ENCODE data around the gene PAPOLA.
"Not testable (repeated sequence)": the region's sequence is repeated elsewhere in the genome, so short reads cannot be mapped to it uniquely, and the experiment has no call there.

Gene PAPOLA

DNA sequence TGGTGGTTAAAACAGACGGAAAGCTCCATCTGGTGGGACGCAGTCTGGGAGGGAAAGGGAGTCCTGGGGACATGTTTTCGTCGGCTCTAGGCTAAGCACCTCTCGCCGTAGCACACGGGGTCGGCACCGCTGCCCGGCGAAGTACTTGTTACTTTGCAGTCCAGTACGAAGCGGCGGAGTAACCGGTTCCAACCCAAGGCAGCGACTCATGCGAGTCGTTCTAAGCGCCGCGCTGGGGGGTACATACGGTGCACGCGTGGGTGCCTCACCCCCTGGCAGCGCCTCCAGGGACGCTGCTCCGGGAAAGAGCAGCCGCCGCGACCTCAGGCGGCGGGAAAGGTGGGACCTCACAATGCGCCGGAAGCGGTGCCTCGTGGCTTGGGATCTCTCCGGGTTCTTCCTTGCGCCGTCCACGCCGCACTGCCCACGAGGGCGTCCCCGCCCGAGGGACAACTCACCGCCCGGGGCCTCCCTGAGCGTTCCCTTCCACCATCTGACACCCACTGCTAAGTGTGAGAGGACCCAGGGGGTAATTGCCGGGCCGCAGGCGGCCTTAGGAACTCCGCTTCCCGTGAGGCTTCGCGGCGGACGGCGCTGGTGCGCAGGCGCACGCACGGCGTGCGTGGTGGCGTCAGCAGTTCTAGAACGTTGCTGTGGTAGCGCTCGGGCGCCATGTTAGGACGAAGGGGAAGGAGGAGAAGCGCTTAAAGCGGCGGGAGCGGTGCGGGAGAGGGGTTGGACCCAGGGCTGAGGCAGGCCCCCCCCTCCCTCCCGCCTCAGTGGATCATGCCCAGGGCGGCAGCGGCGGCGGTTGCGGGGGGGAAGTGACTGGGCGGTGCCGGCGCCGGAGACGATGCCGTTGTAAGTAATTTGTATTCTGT is at the start of gene PAPOLA:
TSS of gene PAPOLA (plus strand) at position 643 of the 881 bp plus-strand sequence. CDS start at position 854, 211 bp downstream.
- DNase-seq (ENCODE audit: extremely low read depth in 1 of 2, low read depth in 1 of 2) = peak; percentile 85 to 91

DNA sequence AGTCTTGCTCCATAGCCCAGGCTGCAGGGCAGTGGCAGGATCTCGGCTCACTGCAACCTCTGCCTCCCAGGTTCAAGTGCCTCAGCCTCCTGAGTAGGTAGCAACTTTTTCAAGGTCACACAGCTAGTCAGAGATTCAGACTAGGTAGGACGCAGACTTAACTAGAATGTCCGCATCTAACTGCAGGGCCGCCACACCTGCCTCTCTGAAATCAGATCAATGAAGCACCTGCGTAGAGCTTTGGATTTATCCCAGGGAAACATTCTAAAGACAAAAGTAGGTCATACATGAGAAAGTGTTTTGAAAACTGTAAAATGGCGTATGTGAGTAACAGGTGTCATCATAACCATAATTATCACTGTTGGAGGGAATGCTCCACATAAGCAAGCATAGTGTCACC is 49.5 kb upstream of the PAPOLA start:
- no peak for DNase-seq (ENCODE audit: extremely low read depth in 1 of 2, low read depth in 1 of 2)

DNA sequence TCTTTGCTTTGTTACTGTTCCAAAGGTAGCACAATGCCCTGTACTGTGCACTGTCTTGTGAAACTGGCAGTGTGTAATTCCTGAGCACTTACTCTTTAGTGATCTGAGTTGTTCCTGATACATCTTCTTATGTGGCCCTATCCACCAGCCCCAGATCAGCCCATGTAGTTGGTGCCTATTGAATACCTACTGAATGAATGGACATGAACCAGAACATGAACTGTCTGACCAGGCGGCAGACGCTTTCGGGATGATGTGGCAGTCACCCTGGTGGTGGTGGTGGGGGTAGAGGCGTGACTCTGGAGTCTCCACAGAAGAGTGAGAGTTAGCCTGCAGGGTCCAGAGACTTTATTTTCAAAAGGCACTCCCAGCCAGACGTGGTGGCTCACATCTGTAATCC is 46.6 kb upstream of the PAPOLA start:
- no peak for DNase-seq (ENCODE audit: extremely low read depth in 1 of 2, low read depth in 1 of 2)

DNA sequence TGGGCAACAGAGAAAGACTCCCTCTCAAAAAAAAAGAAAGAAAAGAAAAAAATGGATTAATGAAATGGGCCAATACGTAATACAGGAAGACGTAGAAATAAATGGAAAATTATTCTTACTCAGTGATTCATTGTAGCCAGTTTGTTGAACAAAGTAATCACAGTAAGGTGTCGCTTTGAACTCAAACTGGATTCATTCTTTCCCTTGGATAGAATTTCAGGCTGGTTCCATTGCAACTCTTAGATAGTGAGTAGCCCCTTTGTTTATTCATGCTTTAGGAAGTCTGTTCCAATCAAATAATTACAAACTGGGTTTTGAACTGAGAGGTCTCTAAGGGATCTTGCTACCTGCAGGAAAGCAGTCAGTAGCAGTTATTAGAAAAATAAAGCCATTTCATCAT is 42.3 kb upstream of the PAPOLA start:
- no peak for DNase-seq (ENCODE audit: extremely low read depth in 1 of 2, low read depth in 1 of 2)

DNA sequence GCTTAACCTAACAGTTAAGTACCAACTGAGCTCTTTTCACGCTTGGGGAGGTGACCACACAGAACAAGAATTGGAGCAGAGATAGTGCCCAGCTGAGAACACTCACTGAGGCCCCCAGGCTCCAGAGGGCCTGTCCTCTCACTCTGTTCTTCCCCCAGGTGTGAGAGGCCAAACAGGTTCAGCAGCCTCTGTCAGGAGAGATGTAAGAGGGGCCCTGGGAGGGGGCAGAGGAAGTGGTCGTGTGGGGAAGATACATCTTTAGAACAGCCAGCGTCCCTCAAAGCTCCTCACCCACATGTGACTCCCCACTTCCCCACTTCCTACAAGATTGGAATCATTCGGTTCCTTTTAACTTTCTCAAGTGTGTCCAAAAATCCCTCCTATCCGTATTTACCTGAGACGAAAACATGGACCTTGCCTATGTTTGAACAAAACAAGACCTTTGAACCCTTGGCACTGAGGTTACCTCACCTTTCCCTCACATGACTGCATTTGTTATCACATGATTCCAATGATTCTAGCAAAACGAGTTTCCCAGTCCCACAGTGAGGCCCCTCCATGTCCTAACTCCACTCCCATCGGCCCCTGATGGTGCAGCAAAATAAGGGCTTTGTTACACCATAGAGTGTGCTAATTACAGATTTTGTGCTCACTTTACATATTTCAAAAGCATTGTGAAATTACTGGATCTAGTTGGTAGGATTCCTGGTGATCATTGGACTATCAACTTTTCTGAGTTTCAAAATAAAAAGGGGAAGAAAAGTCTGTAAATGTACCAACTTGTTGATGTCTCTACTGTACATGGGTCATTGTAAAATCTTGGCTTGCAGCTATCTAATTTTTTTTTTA is 40.0 kb upstream of the PAPOLA start:
- DNase-seq (ENCODE audit: extremely low read depth in 1 of 2, low read depth in 1 of 2) = no peak

DNA sequence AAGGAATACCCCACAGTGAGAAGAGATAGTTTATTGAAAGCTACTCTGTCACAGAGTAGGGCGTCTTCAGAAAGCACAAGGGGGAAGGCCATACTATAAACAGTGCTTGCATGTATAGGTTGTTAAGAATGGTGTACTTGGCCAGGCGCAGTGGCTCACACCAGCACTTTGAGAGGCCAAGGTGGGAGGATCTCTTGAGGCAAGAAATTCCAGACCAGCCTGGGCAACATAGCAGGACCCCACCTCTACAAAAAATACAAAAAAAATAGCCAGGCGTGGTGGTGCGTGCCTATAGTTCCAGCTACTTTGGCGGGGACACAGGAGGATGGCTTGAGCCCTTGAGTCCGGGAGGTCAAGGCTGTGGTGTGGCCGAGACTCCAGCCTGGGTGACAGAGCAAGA is 38.0 kb upstream of the PAPOLA start:
- no peak for DNase-seq (ENCODE audit: extremely low read depth in 1 of 2, low read depth in 1 of 2)

DNA sequence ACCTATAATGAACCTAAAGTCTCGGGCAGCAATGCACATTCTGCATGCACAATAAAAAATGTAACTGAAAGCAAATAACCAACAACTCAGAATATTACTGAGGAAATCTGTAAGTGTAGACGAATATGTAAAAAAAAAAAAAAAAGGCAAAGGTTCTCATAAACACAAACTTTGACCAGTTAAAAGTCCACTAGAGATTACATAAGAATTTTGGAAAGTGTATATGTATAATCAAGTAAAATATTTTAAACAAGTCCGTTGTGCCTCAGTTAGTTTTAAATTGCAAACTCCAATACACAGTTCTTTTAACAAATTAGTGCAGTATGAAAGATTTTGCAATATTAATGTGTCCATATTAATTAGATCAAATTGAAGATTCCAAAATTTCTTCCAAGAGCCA is 35.3 kb upstream of the PAPOLA start:
- DNase-seq (ENCODE audit: extremely low read depth in 1 of 2, low read depth in 1 of 2) = no peak

DNA sequence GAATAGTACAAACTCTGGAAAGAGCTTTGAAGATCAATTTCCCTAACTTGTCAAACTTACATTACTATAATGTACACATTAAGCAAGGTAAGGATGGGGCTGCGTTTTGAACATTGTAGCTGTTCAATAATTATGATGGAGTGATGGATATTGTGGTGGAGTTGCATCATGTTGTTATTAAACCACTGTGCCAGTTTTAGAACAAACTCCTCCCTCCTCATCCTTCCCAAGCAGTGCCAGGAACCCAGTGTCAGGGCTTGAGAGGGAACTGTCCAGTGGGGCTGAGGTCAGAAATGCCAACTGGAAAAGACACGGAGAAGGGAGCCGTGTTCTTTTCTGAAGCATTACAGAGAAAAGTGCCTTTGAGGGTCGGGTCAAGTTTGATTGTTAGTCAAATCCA is 31.9 kb upstream of the PAPOLA start:
- DNase-seq (ENCODE audit: extremely low read depth in 1 of 2, low read depth in 1 of 2) = no peak

DNA sequence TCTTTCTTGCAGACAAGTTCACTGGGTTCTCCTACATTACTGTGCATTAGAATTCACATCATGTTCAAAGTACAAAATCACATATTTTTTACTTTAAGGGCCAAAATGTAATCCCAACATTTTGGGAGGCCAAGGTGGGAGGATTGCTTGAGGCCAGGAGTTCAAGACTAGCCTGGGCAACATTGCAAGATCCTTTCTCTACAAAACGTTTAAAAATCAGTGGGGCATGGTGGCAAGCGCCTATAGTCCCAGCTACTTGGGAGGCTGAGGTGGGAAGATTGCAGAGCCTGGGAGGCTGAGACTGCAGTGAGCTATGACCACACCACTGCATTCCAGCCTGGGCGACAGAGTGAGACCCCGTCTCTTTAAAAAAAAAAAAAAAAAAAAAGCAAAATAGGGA is 31.2 kb upstream of the PAPOLA start:
- DNase-seq (ENCODE audit: extremely low read depth in 1 of 2, low read depth in 1 of 2) = not testable (repeated sequence)

DNA sequence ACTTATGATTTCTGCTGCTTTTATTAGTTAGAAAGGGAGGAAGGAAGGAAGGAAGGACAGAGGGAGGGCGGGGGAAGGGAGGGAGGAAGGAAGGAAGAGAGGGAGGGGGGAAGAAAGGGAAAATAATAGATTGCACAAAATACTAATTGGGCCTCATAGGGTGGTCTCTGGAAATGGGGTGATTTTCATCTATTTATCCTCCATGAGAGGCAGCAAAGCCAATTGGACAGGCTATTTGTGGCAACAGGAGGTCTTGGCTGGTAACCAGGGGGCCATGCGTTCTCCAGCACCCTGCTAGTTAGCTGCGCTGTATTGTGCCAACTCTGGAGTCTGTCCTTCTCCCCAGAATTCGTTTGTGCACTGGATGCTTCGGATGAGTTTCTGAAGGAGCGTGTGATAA is 24.1 kb upstream of the PAPOLA start:
- DNase-seq (ENCODE audit: extremely low read depth in 1 of 2, low read depth in 1 of 2) = no peak

DNA sequence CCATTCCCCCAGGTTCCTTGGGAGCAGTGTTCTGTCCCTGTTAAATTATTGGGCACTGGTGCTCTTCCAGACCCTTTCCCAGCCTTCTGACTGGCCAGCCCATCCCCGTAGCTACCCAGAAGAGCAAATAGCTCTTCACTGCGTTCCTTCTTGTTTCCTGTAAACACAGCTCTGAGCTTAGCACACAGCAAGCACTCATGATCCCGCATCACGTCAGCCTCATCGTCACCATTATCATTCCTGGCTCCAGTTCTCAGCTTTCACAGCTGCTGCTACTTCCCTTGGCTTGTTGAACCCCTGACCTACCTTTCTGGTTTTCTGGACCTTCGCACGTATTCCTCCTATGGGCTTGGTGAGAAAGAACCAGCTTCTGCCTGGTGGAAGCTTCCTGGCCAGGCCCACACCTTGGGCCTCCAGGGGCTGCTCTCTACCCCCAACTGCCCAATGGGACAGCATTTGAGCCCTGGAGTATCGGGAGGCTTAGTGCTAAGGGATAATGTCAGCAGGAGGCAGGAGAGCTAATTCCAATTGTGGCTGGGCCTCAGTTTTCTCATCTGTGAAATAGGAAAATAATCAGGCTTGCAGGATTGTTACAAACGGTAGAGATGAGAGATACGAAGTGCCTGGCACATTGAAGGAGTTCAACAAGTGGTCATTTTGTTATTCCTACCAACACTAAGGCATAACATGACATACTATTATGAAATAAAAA is 22.6 kb upstream of the PAPOLA start:
- DNase-seq (ENCODE audit: extremely low read depth in 1 of 2, low read depth in 1 of 2) = no peak

DNA sequence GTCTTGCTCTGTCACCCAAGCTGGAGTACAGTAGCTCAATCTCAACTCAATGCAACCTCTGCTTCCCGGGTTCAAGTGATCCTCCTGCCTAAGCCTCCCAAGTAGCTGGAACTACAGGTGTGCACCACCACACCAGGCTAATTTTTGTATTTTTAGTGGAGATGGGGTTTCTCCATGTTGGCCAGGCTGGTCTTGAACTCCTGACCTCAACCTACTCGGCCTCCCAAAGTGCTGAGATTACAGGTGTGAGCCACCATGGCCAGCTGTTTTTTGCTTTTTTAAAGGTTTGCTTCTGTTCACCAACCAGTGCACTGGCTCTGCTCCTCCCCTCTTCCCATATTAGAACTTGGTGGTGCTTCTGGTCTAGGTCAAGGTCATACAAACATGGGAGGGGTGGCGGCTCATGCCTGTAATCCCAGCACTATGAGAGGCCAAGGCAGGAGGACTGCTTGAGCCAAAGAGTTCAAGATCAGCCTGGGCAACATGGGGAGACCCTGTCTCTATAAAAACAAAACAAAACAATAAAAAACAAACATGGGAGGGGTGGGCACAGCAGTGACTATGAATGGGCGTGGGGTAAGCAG is 20.4 kb upstream of the PAPOLA start:
- no peak for DNase-seq (ENCODE audit: extremely low read depth in 1 of 2, low read depth in 1 of 2)

DNA sequence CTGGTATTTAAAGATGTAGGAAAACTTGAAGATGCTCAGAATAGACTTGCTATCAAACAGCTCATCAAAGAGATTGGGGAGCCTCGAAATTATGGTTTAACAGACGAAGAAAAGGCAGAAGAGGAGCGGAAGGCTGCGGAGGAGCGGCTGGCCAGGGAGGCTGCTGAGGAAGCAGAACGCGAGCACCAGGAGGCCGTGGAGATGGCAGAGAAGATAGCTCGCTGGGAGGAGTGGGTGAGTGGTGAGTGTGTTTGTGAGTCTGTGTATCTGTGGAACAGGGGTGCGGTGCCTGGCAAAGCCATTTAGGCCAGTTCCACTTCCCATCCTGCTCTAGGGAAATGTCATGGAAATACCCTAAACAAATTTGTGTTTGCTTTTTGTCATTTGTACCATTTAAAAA is 19.2 kb upstream of the PAPOLA start:
- DNase-seq (ENCODE audit: extremely low read depth in 1 of 2, low read depth in 1 of 2) = no peak

DNA sequence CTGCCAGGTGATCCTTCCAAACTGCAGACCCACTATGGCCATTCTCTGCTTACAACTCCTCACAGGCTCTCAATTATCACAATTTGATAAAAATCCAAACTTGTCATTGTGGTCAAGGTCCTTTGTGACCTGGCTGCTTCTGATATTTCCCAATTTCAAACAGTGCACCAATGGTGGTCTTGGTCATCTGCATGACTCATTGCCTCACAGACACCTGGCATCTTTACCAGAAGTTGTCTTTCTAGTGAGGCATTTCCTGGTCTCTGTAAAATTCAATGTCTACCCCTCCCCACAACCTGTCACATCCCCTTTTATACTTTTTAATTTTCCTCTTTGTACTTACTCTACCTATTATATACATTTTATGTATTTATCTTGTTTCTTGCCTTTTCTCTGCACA is 17.8 kb upstream of the PAPOLA start:
- no peak for DNase-seq (ENCODE audit: extremely low read depth in 1 of 2, low read depth in 1 of 2)

DNA sequence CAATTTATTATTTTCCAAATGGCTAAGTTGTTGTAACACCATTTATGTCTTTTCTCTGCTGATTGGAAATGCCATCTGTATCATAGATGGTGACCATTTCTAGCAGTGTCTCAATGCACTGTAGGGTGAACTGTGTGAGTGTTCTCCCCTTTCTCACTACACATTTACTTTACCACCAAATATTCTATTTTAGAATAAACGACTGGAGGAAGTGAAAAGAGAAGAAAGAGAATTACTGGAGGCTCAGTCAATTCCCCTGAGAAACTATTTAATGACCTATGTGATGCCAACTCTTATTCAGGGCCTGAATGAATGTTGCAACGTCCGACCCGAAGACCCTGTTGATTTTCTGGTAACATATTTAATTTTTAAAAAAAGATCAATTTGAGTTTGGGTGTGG is 15.5 kb upstream of the PAPOLA start:
- DNase-seq (ENCODE audit: extremely low read depth in 1 of 2, low read depth in 1 of 2) = no peak

DNA sequence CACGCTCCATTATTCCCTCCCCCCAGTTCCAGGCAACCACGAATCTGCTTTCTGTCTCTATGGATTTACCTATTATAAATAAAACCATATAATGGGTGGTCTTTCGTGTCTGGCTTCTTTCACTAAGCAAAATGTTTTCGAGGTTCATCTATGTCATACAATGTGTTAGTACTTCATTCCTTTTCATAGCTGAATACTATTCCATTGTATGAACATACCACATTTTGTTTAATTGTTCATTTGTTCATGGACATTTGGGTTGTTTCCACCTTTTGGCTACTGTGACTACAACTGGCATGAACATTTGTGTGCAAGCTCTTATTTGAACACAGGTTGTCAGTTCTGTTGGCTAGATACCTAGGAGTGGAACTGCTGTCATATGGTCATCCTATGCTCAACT is 12.9 kb upstream of the PAPOLA start:
- DNase-seq (ENCODE audit: extremely low read depth in 1 of 2, low read depth in 1 of 2) = no peak

DNA sequence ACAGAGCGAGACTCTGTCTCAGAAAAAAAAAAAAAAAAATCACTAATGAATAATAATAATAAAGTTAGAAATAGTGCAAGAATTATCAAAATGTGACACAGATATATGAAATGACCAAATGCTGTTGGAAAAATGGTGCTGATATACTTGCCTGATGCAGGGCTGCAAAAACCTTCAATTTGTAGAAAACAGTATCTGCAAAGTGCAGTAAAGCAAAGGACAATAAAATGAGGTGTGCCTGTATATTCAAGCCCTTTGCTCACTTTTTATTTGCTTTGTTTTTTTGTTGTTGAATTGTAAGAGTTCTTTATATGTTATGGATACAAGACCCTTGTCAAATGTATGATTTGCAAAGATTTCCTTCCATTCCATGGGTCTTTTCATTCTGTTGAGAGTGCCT is 9.0 kb upstream of the PAPOLA start:
- no peak for DNase-seq (ENCODE audit: extremely low read depth in 1 of 2, low read depth in 1 of 2)

DNA sequence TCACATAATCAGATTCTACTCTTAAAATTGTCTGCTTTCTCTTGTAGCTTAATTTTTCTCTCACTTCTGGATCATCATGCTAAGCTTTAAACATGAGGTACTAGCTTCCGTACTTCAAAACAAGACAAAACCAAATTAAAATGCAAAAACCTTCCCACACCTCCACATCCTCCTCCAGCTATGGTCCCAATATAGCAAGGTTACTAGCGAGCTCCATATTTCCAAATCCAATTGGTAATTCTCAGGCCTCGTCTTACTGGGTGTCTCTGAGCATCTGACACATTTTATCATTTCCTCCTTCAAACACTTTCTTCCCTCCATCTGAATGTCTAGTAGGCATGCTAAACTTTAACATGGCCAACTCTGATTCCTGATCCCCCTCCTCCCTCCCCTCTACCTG is 7.9 kb upstream of the PAPOLA start:
- DNase-seq (ENCODE audit: extremely low read depth in 1 of 2, low read depth in 1 of 2) = no peak

DNA sequence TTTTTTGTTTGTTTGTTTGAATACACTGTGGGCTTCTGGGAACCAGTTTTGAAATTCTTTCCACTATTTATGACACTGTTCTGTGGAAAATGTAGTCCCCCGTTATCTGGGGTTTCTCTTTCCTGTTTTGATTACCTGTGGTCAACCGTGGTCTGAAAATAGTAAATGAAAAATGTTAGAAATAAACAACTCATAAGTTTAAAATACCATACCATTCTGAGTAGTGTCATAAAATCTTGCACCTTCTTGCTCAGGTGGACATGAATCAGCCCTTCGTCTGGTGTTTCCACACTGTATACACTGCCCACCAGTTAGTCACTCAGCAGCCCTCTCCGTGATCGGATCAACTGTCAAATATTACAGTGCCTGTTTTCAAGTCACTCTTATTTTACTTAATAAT is 5.1 kb upstream of the PAPOLA start:
- DNase-seq (ENCODE audit: extremely low read depth in 1 of 2, low read depth in 1 of 2) = no peak

DNA sequence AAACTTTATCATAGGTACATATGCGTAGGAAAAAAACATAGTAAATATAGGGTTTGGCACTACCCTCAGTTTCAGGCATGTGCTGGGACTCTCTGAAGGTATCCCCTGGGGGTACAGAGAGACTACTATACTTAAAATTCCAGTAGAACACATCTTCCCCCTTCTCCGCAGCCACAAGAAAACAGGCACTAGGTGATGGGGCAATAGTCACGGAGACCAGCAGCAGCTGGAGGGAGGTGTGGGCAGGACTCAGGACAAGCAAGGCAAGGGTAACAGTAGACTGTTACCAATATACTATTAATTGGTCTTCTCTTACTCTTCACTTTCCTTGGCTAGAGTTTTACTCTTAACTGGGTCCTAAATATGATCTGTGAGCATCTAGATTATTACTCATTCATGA is 4.6 kb upstream of the PAPOLA start:
- DNase-seq (ENCODE audit: extremely low read depth in 1 of 2, low read depth in 1 of 2) = no peak

DNA sequence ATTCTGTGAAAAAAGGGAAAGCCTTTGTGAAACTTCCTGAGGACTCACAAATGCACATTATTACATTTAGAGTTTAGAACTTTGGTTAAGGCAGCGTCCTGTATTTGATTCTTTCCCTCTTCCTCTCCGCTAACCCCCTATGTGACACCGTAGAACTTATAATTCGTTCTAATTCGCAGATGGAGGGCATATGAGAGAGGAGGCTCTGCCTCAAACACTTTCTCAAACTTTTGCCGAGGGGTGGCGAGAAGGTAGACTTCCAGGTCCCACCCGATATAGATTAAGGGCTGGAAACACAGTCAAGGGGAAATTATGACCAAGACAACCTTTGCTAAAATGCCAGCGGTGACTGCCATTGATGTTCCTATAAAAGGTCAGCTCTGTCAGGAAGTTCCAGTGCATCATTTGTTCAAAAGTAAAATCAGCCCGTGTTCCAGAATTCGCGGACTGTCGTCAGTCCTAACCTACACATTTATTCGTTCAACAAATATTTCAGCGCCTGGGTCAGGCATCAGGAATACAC is 904 bp upstream of the PAPOLA start:
- DNase-seq (ENCODE audit: extremely low read depth in 1 of 2, low read depth in 1 of 2) = no peak

Data from activated CD8-positive, alpha-beta memory T cell treated with anti-CD3 and anti-CD28 coated beads for 1 hour (primary cell).